Keratinocyte (primary cell): ENCODE results near the gene ZNF467. TPM values are rescaled to one million over a fixed set of nuclear protein-coding genes. Genes with fewer than 3 reads are reported as not detected.

Source experiments
- DNase-seq: peaks from one replicate; pipeline ENCODE4 v3.0.0-alpha.2; 2011; ENCODE audit warnings: low read depth, missing footprints, low spot score
- FAIRE-seq: peaks from 2 replicates; lab custom pipeline; 2011; peaks lifted over from hg19 to GRCh38; lab: Jason Lieb, UNC
- H2AFZ ChIP-seq: 2 replicates; pipeline ENCODE4 v1.6.0; 2012; ENCODE audit warnings: low read length, control low read depth, inconsistent platforms; ENCODE audit not compliant: control insufficient read depth
- H3K27ac ChIP-seq: 2 replicates; pipeline ENCODE4 v1.5.1; 2011; ENCODE audit warnings: low read length; ENCODE audit not compliant: control insufficient read depth, insufficient read depth
- H3K27me3 ChIP-seq: 3 replicates; pipeline ENCODE4 v1.6.0; 2011; ENCODE audit warnings: low read length; ENCODE audit not compliant: control insufficient read depth, insufficient read depth; ENCODE audit errors: extremely low read depth
- H3K36me3 ChIP-seq, 2 experiments: 2 replicates in 1 of 2; 3 replicates in 1 of 2; pipeline ENCODE4 v1.5.1; 2011; ENCODE audit warnings: low read length in 2 of 2, mild to moderate bottlenecking in 1 of 2; ENCODE audit not compliant: control insufficient read depth in 2 of 2, insufficient read depth in 2 of 2; ENCODE audit errors: extremely low read depth in 1 of 2
- H3K4me1 ChIP-seq: 3 replicates; pipeline ENCODE4 v1.5.1; 2011; ENCODE audit warnings: low read length; ENCODE audit not compliant: control insufficient read depth, insufficient read depth; ENCODE audit errors: extremely low read depth
- H3K4me2 ChIP-seq: 3 replicates; pipeline ENCODE4 v1.6.0; 2011; ENCODE audit warnings: low read depth, low read length; ENCODE audit not compliant: control insufficient read depth, insufficient read depth; ENCODE audit errors: extremely low read depth
- H3K4me3 ChIP-seq, 3 experiments: fragments of 200-600 bp in 1 of 3; sonication (generic) in 1 of 3; 2 replicates in 2 of 3; 3 replicates in 1 of 3; pipeline ENCODE4 v1.5.1; 2011 to 2016; ENCODE audit warnings: low read length in 3 of 3, mild to moderate bottlenecking in 3 of 3, control low read depth in 2 of 3, inconsistent platforms in 1 of 3, low read depth in 1 of 3, mixed read lengths in 1 of 3, mixed run types in 1 of 3, moderate library complexity in 1 of 3; ENCODE audit not compliant: control insufficient read depth in 2 of 3, insufficient read depth in 2 of 3; ENCODE audit errors: extremely low read depth in 1 of 3
- H3K79me2 ChIP-seq: 2 replicates; pipeline ENCODE4 v1.6.0; 2012; ENCODE audit warnings: low read length; ENCODE audit not compliant: control insufficient read depth, insufficient read depth
- H3K9ac ChIP-seq: 3 replicates; pipeline ENCODE4 v1.6.0; 2011; ENCODE audit warnings: low read length; ENCODE audit not compliant: control insufficient read depth, insufficient read depth; ENCODE audit errors: extremely low read depth
- H3K9me1 ChIP-seq: 3 replicates; pipeline ENCODE4 v1.6.0; 2011; ENCODE audit warnings: low read length; ENCODE audit not compliant: control insufficient read depth, insufficient read depth; ENCODE audit errors: extremely low read depth
- H3K9me3 ChIP-seq: 2 replicates; pipeline ENCODE4 v1.5.1; 2012; ENCODE audit warnings: low read depth, low read length; ENCODE audit not compliant: control insufficient read depth
- H4K20me1 ChIP-seq: 3 replicates; pipeline ENCODE4 v1.6.0; 2011; ENCODE audit warnings: low read length; ENCODE audit not compliant: control insufficient read depth, insufficient read depth; ENCODE audit errors: extremely low read depth
- EZH2 ChIP-seq: IDR thresholded peaks from one replicate; pipeline ENCODE4 v1.6.1; 2012; ENCODE audit warnings: inconsistent platforms, mild to moderate bottlenecking, low read length, moderate library complexity
- dilution Hi-C: fragments of 300-500 bp; cut with MboI; formaldehyde crosslinking; loops from one replicate; pipeline ENCODE4 v1.7.0; 2020; ENCODE audit warnings: low sequenced_read_pairs; ENCODE audit not compliant: extremely low pct_ligation_motif_present
- polyA plus RNA-seq, 5 experiments: library from polyadenylated mRNA; depleted of rRNA in 3 of 5; stranded (reverse) in 3 of 5; stranded (forward) in 1 of 5; unstranded in 1 of 5; fragments of >200 nt; gene quantifications; 1 replicate in 1 of 5; 2 replicates in 3 of 5; 3 replicates in 1 of 5; pipeline versions ENCODE4 v1.2.1 to v1.2.3, GENCODE V29; 2011 to 2012; ENCODE audit warnings: missing spikeins in 2 of 5, low read depth in 1 of 5, low replicate concordance in 1 of 5
- TF ChIP-seq, protein P1 (sequence below), 3 experiments: IDR thresholded peaks in 1 of 3; conservative IDR thresholded peaks in 1 of 3; optimal IDR thresholded peaks in 1 of 3; 2 replicates in 2 of 3; 3 replicates in 1 of 3; pipeline versions ENCODE3 to v1.5.1; 2011; ENCODE audit warnings: low read length in 3 of 3, mild to moderate bottlenecking in 3 of 3, moderate library complexity in 2 of 3, control low read depth in 1 of 3, inconsistent platforms in 1 of 3; ENCODE audit not compliant: insufficient read depth in 2 of 3; ENCODE audit errors: extremely low read depth in 1 of 3

The ZNF467 gene
- polyA plus RNA-seq, 1 donor (not counting 4 experiments of a cell fraction or from before 2014, with no cell fraction given): 0.31 TPM

DNA sequence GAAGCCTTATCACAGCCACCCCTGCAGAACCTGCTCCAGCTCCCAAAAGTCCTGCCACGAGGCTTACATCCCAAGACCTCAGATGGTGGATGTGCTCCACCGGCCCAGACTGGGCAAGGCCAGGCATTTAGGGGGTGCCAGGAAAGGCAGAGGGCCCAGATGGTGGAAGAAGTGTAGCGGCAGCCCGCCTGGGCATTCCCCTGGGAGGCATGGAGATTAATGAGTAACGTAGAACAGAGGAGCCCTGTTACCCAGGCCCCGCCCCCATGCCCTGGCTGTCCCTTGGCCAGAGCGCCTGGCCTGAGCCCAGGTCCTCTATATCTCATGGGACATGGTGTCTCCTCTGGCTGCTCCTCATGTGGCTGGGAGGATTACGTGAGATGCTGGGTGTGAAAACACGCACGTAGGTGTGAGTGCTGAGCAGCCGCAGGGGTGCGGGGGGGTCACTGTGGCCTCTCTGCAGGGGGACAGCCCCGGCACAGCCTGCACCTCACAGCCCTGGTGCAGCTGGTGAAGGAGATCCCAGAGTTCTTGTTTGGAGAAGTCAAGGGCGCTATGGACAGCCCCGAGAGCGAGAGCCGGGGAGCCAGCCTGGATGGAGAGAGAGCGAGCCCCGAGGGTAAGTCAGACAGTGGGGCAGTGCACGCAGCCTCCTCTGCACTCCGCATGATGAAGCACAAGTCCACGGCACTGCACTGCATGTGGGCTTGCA is 52.9 kb downstream of the ZNF467 start:
- Histone ChIP-seq H2AFZ (no peak overlapping the region), H3K4me2 (no peak overlapping the region), H3K9me3 (no peaks in the 10 kb centered on the region), H3K27ac (no peak overlapping the region), H3K27me3 (no peaks in the 10 kb centered on the region), H4K20me1 (peaks cover 4% of the 10 kb centered on the region), H3K4me3 (no peak overlapping the region), H3K4me1 (peaks cover 29% of the 10 kb centered on the region), H3K9ac (no peak overlapping the region), H3K36me3 (peaks cover 25 to 29% of the 10 kb centered on the region in 2 experiments), H3K9me1 (peaks cover 9% of the 10 kb centered on the region), H3K79me2 (peaks cover 14% of the 10 kb centered on the region)
- no peak for DNase-seq
- dilution Hi-C loops: no loop called here
- TF ChIP-seq, protein P1, sequence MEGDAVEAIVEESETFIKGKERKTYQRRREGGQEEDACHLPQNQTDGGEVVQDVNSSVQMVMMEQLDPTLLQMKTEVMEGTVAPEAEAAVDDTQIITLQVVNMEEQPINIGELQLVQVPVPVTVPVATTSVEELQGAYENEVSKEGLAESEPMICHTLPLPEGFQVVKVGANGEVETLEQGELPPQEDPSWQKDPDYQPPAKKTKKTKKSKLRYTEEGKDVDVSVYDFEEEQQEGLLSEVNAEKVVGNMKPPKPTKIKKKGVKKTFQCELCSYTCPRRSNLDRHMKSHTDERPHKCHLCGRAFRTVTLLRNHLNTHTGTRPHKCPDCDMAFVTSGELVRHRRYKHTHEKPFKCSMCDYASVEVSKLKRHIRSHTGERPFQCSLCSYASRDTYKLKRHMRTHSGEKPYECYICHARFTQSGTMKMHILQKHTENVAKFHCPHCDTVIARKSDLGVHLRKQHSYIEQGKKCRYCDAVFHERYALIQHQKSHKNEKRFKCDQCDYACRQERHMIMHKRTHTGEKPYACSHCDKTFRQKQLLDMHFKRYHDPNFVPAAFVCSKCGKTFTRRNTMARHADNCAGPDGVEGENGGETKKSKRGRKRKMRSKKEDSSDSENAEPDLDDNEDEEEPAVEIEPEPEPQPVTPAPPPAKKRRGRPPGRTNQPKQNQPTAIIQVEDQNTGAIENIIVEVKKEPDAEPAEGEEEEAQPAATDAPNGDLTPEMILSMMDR (optimal IDR thresholded peaks at IDR 0.05 in 1 of 3, IDR thresholded peaks at IDR 0.05 in 1 of 3, conservative IDR thresholded peaks at IDR 0.05 in 1 of 3; ENCODE audit: extremely low read depth in 1 of 3, insufficient read depth in 2 of 3, low read length in 3 of 3): no peak
- FAIRE-seq: no peak

DNA sequence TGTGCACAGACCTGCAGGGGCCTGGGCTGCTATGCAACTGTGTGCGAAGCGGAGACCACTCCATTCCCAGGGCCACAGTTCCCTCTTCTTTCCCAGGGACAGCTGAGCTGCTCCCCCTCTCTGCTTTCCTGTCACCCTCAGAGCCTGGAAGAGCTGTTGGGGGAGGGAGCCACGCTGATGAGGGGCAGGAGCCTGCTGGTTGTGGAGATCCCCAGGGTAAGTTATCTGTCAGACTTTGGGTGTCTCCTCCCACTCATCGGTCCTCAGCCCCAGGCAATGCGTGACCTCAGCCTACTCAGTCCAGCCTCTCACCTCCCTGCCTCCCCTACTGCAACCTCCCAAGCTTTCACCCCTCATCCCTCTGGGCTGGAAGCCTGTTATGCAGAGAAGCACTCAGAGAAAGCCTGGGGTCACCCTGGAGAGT is 53.5 kb downstream of the ZNF467 start:
- Histone ChIP-seq H3K36me3 (peaks cover 22 to 25% of the 10 kb centered on the region in 2 experiments), H3K79me2 (peaks cover 17% of the 10 kb centered on the region), H3K4me3 (no peak overlapping the region), H3K27ac (no peak overlapping the region), H3K27me3 (no peaks in the 10 kb centered on the region), H3K9me3 (no peaks in the 10 kb centered on the region), H2AFZ (no peak overlapping the region), H3K9me1 (peaks cover 9% of the 10 kb centered on the region), H3K9ac (no peak overlapping the region), H3K4me1 (peaks cover 34% of the 10 kb centered on the region), H4K20me1 (peaks cover 4% of the 10 kb centered on the region), H3K4me2 (no peak overlapping the region)
- DNase-seq (no peak), FAIRE-seq (no peak)
- no peak for TF ChIP-seq EZH2
- TF ChIP-seq, protein P1 (optimal IDR thresholded peaks at IDR 0.05 in 1 of 3, IDR thresholded peaks at IDR 0.05 in 1 of 3, conservative IDR thresholded peaks at IDR 0.05 in 1 of 3; ENCODE audit: extremely low read depth in 1 of 3, insufficient read depth in 2 of 3, low read length in 3 of 3): no peak
- dilution Hi-C loops: no loop called here
